HG03135 (cell line): ENCODE measurements around the gene PMFBP1.

Experiments
- ATAC-seq: cut with Tn5 transposase; IDR thresholded peaks from one replicate; pipeline ENCODE4 v1.9.1; 2021; ENCODE audit warnings: mild to moderate bottlenecking, moderate library complexity; ENCODE audit not compliant: unreplicated experiment

Gene PMFBP1

GRCh38 chr16:72187551-72187950 is 15.6 kb upstream of the PMFBP1 start:
- no peak for ATAC-seq

GRCh38 chr16:72182976-72183375 is 11.0 kb upstream of the PMFBP1 start:
- no peak for ATAC-seq

- no peak for ATAC-seq
Observed at GRCh38 chr16:72179204-72179970, 7.4 kb upstream of the PMFBP1 start.

GRCh38 chr16:72174726-72175125 is 2.8 kb upstream of the PMFBP1 start:
- ATAC-seq = no peak

- no peak for ATAC-seq
Observed at GRCh38 chr16:72173997-72174396, 2.0 kb upstream of the PMFBP1 start.

GRCh38 chr16:72171236-72171635 is 719 bp downstream of the PMFBP1 start:
- no peak for ATAC-seq

- ATAC-seq = no peak
Observed at GRCh38 chr16:72169708-72170107, 2.2 kb downstream of the PMFBP1 start.

- no peak for ATAC-seq
Observed at GRCh38 chr16:72168365-72168764, 3.6 kb downstream of the PMFBP1 start.

- ATAC-seq = no peak
Observed at GRCh38 chr16:72166954-72167561, 4.9 kb downstream of the PMFBP1 start.

- no peak for ATAC-seq
Observed at GRCh38 chr16:72166151-72166550, 5.8 kb downstream of the PMFBP1 start.

- no peak for ATAC-seq
Observed at GRCh38 chr16:72164691-72165090, 7.3 kb downstream of the PMFBP1 start.

- ATAC-seq = no peak
Observed at GRCh38 chr16:72162105-72162692, 9.8 kb downstream of the PMFBP1 start.

GRCh38 chr16:72159801-72160200 is 12.2 kb downstream of the PMFBP1 start:
- ATAC-seq = no peak

- no peak for ATAC-seq
Observed at GRCh38 chr16:72159386-72159785, 12.6 kb downstream of the PMFBP1 start.

GRCh38 chr16:72149676-72150464 is 22.1 kb downstream of the PMFBP1 start:
- no peak for ATAC-seq

- ATAC-seq = no peak
Observed at GRCh38 chr16:72142476-72142875, 29.5 kb downstream of the PMFBP1 start.

- ATAC-seq = no peak
Observed at GRCh38 chr16:72139908-72140307, 32.0 kb downstream of the PMFBP1 start.

GRCh38 chr16:72138064-72138572 is 33.8 kb downstream of the PMFBP1 start:
- ATAC-seq = no peak

GRCh38 chr16:72137380-72138063 is 34.4 kb downstream of the PMFBP1 start:
- no peak for ATAC-seq

- no peak for ATAC-seq
Observed at GRCh38 chr16:72134507-72134906, 37.4 kb downstream of the PMFBP1 start.

- no peak for ATAC-seq
Observed at GRCh38 chr16:72132726-72133125, 39.2 kb downstream of the PMFBP1 start.
